Measurements from ENCODE around the gene CCM2L. TPM values are rescaled to one million over a fixed set of nuclear protein-coding genes. Genes with fewer than 3 reads are reported as not detected.

CCM2L gene
- polyA plus RNA-seq, 2 of the 4 experiments (the other 2 are of a cell fraction): 0.05 to 0.18 TPM

GRCh38 chr20:32040142-32040953 lies 30.1 kb downstream of the CCM2L start:
- no peak overlapping the region for H3K4me2 ChIP-seq
- peaks cover 16% of the 10 kb centered on the region; the same call in 1 of the 3 replicates for H3K4me1 ChIP-seq
- no peak for DNase-seq (ENCODE audit: low read depth in 1 of 2, low spot score in 1 of 2)
- POLR2A ChIA-PET: interaction anchor here (0.7 kb wide), 1 partner anchor 317 kb away, joined by 3 read pairs; no protein-coding TSS in a partner anchor
- CTCF ChIA-PET: interaction anchor here (0.7 to 4.9 kb wide), 6 partner anchors 9 to 509 kb away, joined by 3 to 48 read pairs (median 5); no protein-coding TSS in a partner anchor
- TF ChIP-seq ZC3H11A (IDR thresholded peaks at IDR 0.05) (no peak), MAFK (IDR thresholded peaks at IDR 0.05; ENCODE audit: partially characterized antibody) (peak; percentile 34)
- no peak overlapping the region for H3K27ac ChIP-seq
- FAIRE-seq: no peak
- no peak overlapping the region for H3K4me3 ChIP-seq
- no peak for ATAC-seq
- no peaks in the 10 kb centered on the region for H3K9me3 ChIP-seq
- WGBS (ENCODE audit: missing lambda C conversion rate): 57% methylated on average over 6 of the region's 10 CpGs

DNA sequence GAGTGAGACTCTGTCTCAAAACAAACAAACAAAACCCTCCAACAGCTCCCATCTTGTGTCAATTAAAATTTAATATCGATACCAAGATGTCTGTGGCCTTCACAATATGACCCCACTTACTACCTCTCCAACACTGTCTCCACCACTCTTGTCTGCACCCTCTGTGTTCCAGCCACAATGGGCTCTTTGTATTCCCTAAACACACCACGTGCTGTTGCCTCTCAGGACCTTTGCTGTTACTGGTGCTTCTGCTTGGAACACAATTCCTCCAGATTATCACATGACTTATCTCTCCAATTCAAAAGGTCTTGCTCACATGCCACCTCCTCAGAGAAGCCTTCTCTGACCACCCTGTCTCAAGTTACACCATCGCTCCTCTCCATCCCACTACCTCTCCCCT lies 35.8 kb downstream of the CCM2L start:
- Histone ChIP-seq H3K9me3 (no peaks in the 10 kb centered on the region), H3K27ac (no peak overlapping the region), H3K4me3 (no peak overlapping the region), H3K4me2 (no peak overlapping the region), H3K4me1 (no peaks in the 10 kb centered on the region)
- TF ChIP-seq MAZ (IDR thresholded peaks at IDR 0.05; ENCODE audit: borderline replicate concordance, low read depth, low read length) (no peak), PHF8 (IDR thresholded peaks at IDR 0.05; ENCODE audit: borderline replicate concordance, low read depth) (no peak), ZSCAN20 (CRISPR knock-in tag; IDR thresholded peaks at IDR 0.05) (no peak), EHMT2 (IDR thresholded peaks at IDR 0.05; ENCODE audit: low read depth) (no peak), HDAC2 (IDR thresholded peaks at IDR 0.05) (no peak), HES2 (IDR thresholded peaks at IDR 0.05) (no peak), MAFK (IDR thresholded peaks at IDR 0.05; ENCODE audit: partially characterized antibody) (no peak), POLR2A (IDR thresholded peaks at IDR 0.05; ENCODE audit: low read length) (no peak), FOSL2 (IDR thresholded peaks at IDR 0.05) (no peak), FOSL2 (CRISPR knock-in tag; IDR thresholded peaks at IDR 0.05) (no peak), TP53 (CRISPR knock-in tag; IDR thresholded peaks at IDR 0.05) (no peak), BHLHE40 (IDR thresholded peaks at IDR 0.05; ENCODE audit: low read depth, low read length) (no peak), CTCF (IDR thresholded peaks at IDR 0.05) (no peak), EHF (CRISPR knock-in tag; IDR thresholded peaks at IDR 0.05) (no peak), ZNF302 (CRISPR knock-in tag; IDR thresholded peaks at IDR 0.05) (no peak), HEYL (CRISPR knock-in tag; IDR thresholded peaks at IDR 0.05) (no peak), NFE2L2 (conservative IDR thresholded peaks at IDR 0.05; ENCODE audit: low read length) (no peak), NPAS2 (CRISPR knock-in tag; IDR thresholded peaks at IDR 0.05; ENCODE audit: borderline replicate concordance) (no peak), KDM5A (IDR thresholded peaks at IDR 0.05) (no peak), RAD21 (conservative IDR thresholded peaks at IDR 0.05 in 1 of 2, IDR thresholded peaks at IDR 0.05 in 1 of 2) (no peak), HOXA7 (CRISPR knock-in tag; IDR thresholded peaks at IDR 0.05) (no peak)
- POLR2A ChIA-PET: no interaction called here
- DNase-seq (ENCODE audit: low read depth in 1 of 2, low spot score in 1 of 2): no peak
- CTCF ChIA-PET: interaction anchor here (1.6 to 1.8 kb wide), 2 partner anchors 14 to 223 kb away, joined by 4 to 6 read pairs; no protein-coding TSS in a partner anchor
- ATAC-seq: no peak
- WGBS (ENCODE audit: missing lambda C conversion rate): 53% methylated on average over 3 of the region's 3 CpGs
- no peak for FAIRE-seq

- POLR2A ChIA-PET: no interaction called here
- no peaks in the 10 kb centered on the region; the same call in 2 of the 3 replicates for H3K4me1 ChIP-seq
- H3K4me3 ChIP-seq: no peak overlapping the region
- DNase-seq (ENCODE audit: low read depth in 1 of 2, low spot score in 1 of 2) (no peak), FAIRE-seq (no peak), ATAC-seq (no peak)
- WGBS (ENCODE audit: missing lambda C conversion rate): 59% methylated on average over 4 of the region's 4 CpGs
- H3K27ac ChIP-seq: no peak overlapping the region
- no peak overlapping the region for H3K4me2 ChIP-seq
- TF ChIP-seq JUNB (IDR thresholded peaks at IDR 0.05) (no peak), CEBPB (IDR thresholded peaks at IDR 0.05) (no peak), ESRRA (IDR thresholded peaks at IDR 0.05; ENCODE audit: borderline replicate concordance, low read length) (no peak), CBX8 (IDR thresholded peaks at IDR 0.05) (no peak), ZC3H11A (IDR thresholded peaks at IDR 0.05) (no peak), MAZ (IDR thresholded peaks at IDR 0.05; ENCODE audit: borderline replicate concordance, low read depth, low read length) (no peak), EP300 (IDR thresholded peaks at IDR 0.05) (no peak), POLR2A (IDR thresholded peaks at IDR 0.05; ENCODE audit: low read length) (no peak), CHD2 (IDR thresholded peaks at IDR 0.05; ENCODE audit: low read length, partially characterized antibody) (no peak), HDAC2 (IDR thresholded peaks at IDR 0.05) (no peak), FOXS1 (CRISPR knock-in tag; IDR thresholded peaks at IDR 0.05) (no peak), NPAS2 (CRISPR knock-in tag; IDR thresholded peaks at IDR 0.05; ENCODE audit: borderline replicate concordance) (no peak), RFX5 (IDR thresholded peaks at IDR 0.05) (no peak), RCOR1 (IDR thresholded peaks at IDR 0.05; ENCODE audit: low read depth, low read length) (no peak)
- TF ChIP-seq, protein P1, sequence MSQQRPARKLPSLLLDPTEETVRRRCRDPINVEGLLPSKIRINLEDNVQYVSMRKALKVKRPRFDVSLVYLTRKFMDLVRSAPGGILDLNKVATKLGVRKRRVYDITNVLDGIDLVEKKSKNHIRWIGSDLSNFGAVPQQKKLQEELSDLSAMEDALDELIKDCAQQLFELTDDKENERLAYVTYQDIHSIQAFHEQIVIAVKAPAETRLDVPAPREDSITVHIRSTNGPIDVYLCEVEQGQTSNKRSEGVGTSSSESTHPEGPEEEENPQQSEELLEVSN (IDR thresholded peaks at IDR 0.05; ENCODE audit: borderline replicate concordance, low read depth): no peak
- no peaks in the 10 kb centered on the region for H3K9me3 ChIP-seq
- CTCF ChIA-PET: interaction anchor here (1.2 kb wide), 1 partner anchor 10 kb away, joined by 3 read pairs; no protein-coding TSS in a partner anchor
Observed at GRCh38 chr20:32050324-32050841, 40.1 kb downstream of the CCM2L start.
